ENCODE results near the gene PRMT5. TPM values are rescaled to one million over a fixed set of nuclear protein-coding genes. Genes with fewer than 3 reads are reported as not detected.
A peak's percentile ranks its signal among the peaks of the same experiment; 100 is the strongest.

PRMT5 gene
- total RNA-seq, 1 donor from 2014 or later: 37.3 TPM

DNA sequence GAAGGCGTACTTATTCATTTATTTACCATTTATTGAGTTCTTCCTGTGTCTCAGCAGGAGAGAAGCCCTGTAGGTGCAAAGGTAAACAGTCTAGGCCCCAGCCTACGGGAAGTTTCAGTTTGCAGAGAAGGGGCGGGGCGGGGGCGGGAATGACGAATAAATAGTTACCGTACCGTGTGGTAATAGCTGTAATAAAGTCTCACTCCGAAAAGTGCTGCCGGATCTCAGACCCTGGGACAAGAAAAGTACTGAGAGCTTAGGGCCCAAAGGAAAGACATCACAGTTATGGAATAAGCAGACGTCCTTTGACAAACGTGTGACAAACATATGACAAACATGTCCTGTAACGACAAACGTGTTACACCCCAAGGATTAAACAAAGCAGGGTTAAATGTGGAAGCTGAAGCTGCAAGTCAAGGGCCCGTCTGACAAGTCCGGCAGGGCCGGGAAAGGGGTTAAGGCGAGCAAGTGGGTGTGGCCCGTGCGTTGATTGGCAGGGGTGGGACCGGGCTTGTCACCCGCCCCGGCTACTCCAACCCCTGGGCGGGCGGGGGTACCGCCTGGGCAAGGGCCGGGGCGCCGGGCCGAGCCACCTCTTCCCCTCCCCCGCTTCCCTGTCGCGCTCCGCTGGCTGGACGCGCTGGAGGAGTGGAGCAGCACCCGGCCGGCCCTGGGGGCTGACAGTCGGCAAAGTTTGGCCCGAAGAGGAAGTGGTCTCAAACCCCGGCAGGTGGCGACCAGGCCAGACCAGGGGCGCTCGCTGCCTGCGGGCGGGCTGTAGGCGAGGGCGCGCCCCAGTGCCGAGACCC lies 57.7 kb downstream of the PRMT5 start, which contains the start of gene LRP10:
TSS of gene LRP10 (plus strand) at position 517 of the 809 bp plus-strand sequence. CDS start 564 bp downstream, outside the sequence.
- intact Hi-C loops (cut with DNase I): no loop called here
- TF ChIP-seq, protein P1, sequence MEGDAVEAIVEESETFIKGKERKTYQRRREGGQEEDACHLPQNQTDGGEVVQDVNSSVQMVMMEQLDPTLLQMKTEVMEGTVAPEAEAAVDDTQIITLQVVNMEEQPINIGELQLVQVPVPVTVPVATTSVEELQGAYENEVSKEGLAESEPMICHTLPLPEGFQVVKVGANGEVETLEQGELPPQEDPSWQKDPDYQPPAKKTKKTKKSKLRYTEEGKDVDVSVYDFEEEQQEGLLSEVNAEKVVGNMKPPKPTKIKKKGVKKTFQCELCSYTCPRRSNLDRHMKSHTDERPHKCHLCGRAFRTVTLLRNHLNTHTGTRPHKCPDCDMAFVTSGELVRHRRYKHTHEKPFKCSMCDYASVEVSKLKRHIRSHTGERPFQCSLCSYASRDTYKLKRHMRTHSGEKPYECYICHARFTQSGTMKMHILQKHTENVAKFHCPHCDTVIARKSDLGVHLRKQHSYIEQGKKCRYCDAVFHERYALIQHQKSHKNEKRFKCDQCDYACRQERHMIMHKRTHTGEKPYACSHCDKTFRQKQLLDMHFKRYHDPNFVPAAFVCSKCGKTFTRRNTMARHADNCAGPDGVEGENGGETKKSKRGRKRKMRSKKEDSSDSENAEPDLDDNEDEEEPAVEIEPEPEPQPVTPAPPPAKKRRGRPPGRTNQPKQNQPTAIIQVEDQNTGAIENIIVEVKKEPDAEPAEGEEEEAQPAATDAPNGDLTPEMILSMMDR (IDR thresholded peaks at IDR 0.05): peak; percentile 7
- Histone ChIP-seq H3K36me3 (peaks cover 34% of the 10 kb centered on the region), H3K9me3 (no peaks in the 10 kb centered on the region), H3K4me1 (peaks cover 29% of the 10 kb centered on the region), H3K4me3 (peak within 1 kb of the TSS; percentile 87), H3K27ac (peak within 1 kb of the TSS; percentile 97), H3K27me3 (ENCODE audit: low read depth) (no peaks in the 10 kb centered on the region)
- DNase-seq: peak; percentile 96
- peak; percentile 97 for ATAC-seq

DNA sequence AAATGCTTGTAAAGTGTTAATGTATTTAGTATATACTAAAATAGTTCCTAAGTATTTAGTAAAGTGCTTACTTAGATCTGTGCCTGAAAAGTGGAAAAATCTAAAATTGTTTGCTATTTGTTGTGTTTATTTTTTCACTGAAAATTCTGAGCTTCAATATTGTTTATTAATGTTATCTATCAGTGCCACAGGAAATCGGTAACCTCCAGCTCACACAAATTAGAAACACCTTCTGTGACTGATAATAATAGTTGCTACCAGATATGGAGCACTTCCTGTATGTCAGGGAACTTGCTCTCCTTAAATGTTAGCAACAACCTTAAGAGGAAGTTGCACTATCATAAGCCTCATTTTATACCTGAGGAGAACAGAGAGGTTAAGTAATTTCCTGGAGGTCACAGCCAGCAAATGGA lies 58.4 kb downstream of the PRMT5 start:
- peaks cover 29% of the 10 kb centered on the region for H3K4me1 ChIP-seq
- intact Hi-C loops (cut with DNase I): no loop called here
- H3K4me3 ChIP-seq: peak overlapping the region; percentile 87

More for the DNA sequence above, 58.4 kb downstream of the PRMT5 start:
- H3K36me3 ChIP-seq: peaks cover 28% of the 10 kb centered on the region
- DNase-seq (no peak), ATAC-seq (no peak)
- peak overlapping the region; percentile 97 for H3K27ac ChIP-seq
- H3K9me3 ChIP-seq: no peaks in the 10 kb centered on the region
- TF ChIP-seq, protein P1 (IDR thresholded peaks at IDR 0.05): no peak
- no peaks in the 10 kb centered on the region for H3K27me3 ChIP-seq (ENCODE audit: low read depth)

Other genes with a start within 250 kb of the PRMT5 start
- gene OXA1L, start 162.7 kb downstream of the PRMT5 start, total RNA-seq: 115 TPM
- gene SLC7A7, start 113.9 kb downstream of the PRMT5 start, total RNA-seq: 157 TPM
- gene MRPL52, start 99.5 kb downstream of the PRMT5 start, total RNA-seq: 65.2 TPM
- gene MMP14, start 92.8 kb downstream of the PRMT5 start, total RNA-seq: 124 TPM
- 134 TPM for gene LRP10, start 57.6 kb downstream of the PRMT5 start, total RNA-seq
- 0.83 TPM for gene REM2, start 46.2 kb downstream of the PRMT5 start, total RNA-seq
- 91.4 TPM for gene RBM23, start 10.2 kb downstream of the PRMT5 start, total RNA-seq
- 54.5 TPM for gene HAUS4, start 27.7 kb upstream of the PRMT5 start, total RNA-seq
- gene AJUBA, start 53.2 kb upstream of the PRMT5 start, total RNA-seq: 28.7 TPM
- gene C14orf93, start 80.8 kb upstream of the PRMT5 start, total RNA-seq: 9.8 TPM
- 71.5 TPM for gene PSMB5, start 105.5 kb upstream of the PRMT5 start, total RNA-seq
- not detected for gene PSMB11, start 112.8 kb upstream of the PRMT5 start, total RNA-seq
- gene CDH24, start 128.1 kb upstream of the PRMT5 start, total RNA-seq: 5.6 TPM
- 163 TPM for gene ACIN1, start 165.8 kb upstream of the PRMT5 start, total RNA-seq
- 53.3 TPM for gene C14orf119, start 166.1 kb upstream of the PRMT5 start, total RNA-seq
- gene CIROP, start 175.6 kb upstream of the PRMT5 start, total RNA-seq: not detected
- 0.32 TPM for gene CEBPE, start 189.9 kb upstream of the PRMT5 start, total RNA-seq

All from lower lobe of right lung (tissue), 2 donors.